ENCODE data around the gene PTGES2.
"Not testable (repeated sequence)": the region's sequence is repeated elsewhere in the genome, so short reads cannot be mapped to it uniquely, and the experiment has no call there.

PTGES2 gene

GRCh38 chr9:128084746-128085145 lies 42.8 kb downstream of the PTGES2 start:
- FAIRE-seq: no peak

DNA sequence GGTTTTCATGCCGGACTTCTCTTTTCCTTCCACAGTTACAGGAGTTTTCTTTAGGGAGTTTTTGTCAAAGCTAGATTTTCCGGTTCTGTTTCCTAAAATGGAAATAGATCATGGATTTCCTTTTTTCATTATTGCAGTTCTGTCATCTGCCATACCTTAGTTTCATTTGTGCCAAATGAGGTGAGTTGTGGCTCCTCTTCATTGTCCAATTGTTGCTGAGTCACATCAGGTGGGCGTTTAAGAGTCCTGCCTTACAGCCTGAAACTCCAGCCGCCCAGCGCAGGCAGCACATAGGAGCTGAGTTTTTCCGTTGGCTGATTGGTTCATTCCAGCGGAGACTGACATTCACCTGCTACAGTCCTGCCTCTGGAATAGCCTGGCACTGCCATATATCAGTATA lies 45.4 kb downstream of the PTGES2 start:
- no peak for FAIRE-seq

DNA sequence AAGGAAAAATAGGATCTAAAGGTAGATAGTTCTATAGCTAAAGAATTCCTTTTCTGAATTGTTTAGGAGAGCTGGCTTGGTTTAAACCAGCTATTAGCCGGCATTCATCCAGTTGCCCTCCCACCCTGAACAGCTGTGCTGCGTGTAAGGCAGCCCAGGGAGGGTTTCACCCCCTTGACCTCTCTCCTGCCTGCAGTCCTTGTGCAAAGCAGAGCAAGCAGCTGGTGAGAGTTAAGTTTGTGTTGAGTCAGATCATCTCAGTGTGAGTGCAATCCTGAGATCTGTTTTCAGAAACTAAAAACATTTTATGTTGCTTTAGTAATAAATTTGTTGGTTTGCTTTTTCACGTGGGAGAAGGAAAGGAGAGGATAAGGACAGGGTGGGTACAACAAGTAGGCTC lies 46.5 kb downstream of the PTGES2 start:
- no peak for FAIRE-seq

GRCh38 chr9:128080206-128080605 lies 47.3 kb downstream of the PTGES2 start:
- FAIRE-seq: no peak

GRCh38 chr9:128078504-128079434 lies 48.8 kb downstream of the PTGES2 start:
- FAIRE-seq: no peak

DNA sequence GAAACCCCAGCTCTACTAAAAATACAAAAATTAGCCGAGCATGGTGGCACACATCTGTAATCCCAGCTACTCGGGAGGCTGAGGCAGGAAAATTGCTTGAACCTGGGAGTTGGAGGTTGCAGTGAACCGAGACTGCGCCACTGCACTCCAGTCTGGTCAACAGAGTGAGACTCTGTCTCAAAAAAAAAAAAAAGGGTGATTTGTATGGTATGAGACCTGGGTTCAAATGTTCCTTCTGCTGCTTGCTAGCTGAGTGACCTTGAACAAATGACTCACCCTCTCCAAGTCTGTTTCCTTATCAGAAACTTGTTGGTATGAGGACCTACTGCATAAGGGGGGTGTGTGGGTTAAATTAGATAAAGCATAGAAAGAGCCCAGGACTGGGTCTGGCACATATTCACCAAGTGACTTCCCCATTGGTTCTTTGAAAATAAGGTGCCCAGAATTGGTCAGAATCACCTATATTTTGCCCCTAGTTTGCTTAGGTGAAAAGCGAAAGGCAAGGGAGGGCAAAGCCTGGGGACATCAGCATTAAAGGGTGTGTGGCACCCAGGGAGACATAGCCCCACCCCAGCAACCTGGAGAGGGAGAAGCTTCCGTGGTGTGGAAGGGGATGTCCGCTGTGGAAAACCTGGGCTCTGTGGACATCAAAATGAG lies 49.6 kb downstream of the PTGES2 start:
- FAIRE-seq: no peak

- FAIRE-seq: no peak
These were observed 54.2 kb downstream of the PTGES2 start for GRCh38 chr9:128073253-128073886.

- FAIRE-seq: no peak
These were observed 55.1 kb downstream of the PTGES2 start for GRCh38 chr9:128072144-128073021.

DNA sequence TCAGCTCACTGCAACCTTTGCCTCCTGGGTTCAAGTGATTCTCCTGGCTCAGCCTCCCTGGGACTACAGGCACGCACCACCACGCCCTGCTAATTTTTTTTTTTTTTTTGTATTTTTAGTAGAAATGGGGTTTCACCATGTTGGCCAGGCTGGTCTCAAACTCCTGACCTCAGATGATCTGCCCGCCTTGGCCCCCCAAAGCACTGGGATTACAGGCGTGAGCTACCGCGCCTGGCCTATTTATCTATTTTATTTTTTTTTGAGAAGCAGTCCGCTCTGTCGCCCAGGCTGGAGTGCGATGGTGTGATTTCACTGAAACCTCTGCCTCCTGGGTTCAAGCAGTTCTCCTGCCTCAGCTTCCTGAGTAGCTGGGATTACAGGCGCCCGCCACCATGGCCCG lies 56.1 kb downstream of the PTGES2 start:
- FAIRE-seq: not testable (repeated sequence)

DNA sequence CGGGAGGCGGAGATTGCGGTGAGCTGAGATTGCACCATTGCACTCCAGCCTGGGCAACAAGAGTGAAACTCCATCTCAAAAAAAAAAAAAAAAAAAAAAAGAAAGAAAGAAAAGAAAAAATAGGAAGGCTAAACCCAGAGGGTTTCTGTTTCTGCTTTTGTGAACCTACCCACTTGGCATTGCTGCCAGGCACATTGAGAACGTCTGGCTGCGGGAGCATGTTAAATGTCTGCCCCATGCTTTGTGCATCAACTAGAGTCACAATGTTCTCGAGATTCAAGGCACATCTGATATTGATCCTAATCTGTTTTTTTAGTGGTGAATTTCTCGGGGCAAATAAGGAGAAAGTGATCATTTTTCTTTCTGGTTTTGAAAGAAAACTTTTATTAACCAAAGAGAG lies 56.7 kb downstream of the PTGES2 start:
- no peak for FAIRE-seq
